GM21723 (cell line): Measurements from ENCODE around the gene BRI3.

Source experiments
- ATAC-seq: cut with Tn5 transposase; IDR thresholded peaks from one replicate; pipeline ENCODE4 v1.9.1; 2021; ENCODE audit warnings: mild to moderate bottlenecking, moderate library complexity; ENCODE audit not compliant: unreplicated experiment

The BRI3 gene

GRCh38 chr7:98251601-98252424 is 29.7 kb upstream of the BRI3 start, which contains the start of gene TECPR1:
TSS of gene TECPR1 (minus strand) at chr7:98252232. CDS start at chr7:98246146, 6,086 bp downstream.
- peak; percentile 97 for ATAC-seq

GRCh38 chr7:98252425-98253054 is 28.9 kb upstream of the BRI3 start:
- ATAC-seq: no peak

- no peak for ATAC-seq
Measured at GRCh38 chr7:98254516-98254915, 27.0 kb upstream of the BRI3 start.

GRCh38 chr7:98254951-98255610 is 26.4 kb upstream of the BRI3 start:
- ATAC-seq: no peak

GRCh38 chr7:98256431-98256830 is 25.1 kb upstream of the BRI3 start:
- no peak for ATAC-seq

GRCh38 chr7:98257701-98258100 is 23.8 kb upstream of the BRI3 start:
- no peak for ATAC-seq

GRCh38 chr7:98265841-98266271 is 15.6 kb upstream of the BRI3 start:
- ATAC-seq: no peak

- ATAC-seq: no peak
Measured at GRCh38 chr7:98266840-98267239, 14.6 kb upstream of the BRI3 start.

- no peak for ATAC-seq
Measured at GRCh38 chr7:98267303-98267702, 14.2 kb upstream of the BRI3 start.

- ATAC-seq: no peak
Measured at GRCh38 chr7:98276241-98276761, 5.2 kb upstream of the BRI3 start.

GRCh38 chr7:98278408-98278807 is 3.1 kb upstream of the BRI3 start:
- no peak for ATAC-seq

GRCh38 chr7:98278936-98279335 is 2.5 kb upstream of the BRI3 start:
- no peak for ATAC-seq

- no peak for ATAC-seq
Measured at GRCh38 chr7:98280296-98280695, 1.2 kb upstream of the BRI3 start.

GRCh38 chr7:98281757-98282606 is 496 bp downstream of the BRI3 start:
- ATAC-seq: peak; percentile 32

GRCh38 chr7:98282703-98283102 is 1.2 kb downstream of the BRI3 start:
- no peak for ATAC-seq

- no peak for ATAC-seq
Measured at GRCh38 chr7:98283127-98283886, 1.8 kb downstream of the BRI3 start.

GRCh38 chr7:98283887-98284222 is 2.4 kb downstream of the BRI3 start:
- ATAC-seq: no peak

- no peak for ATAC-seq
Measured at GRCh38 chr7:98284335-98285036, 3.0 kb downstream of the BRI3 start.
